ENCODE results near the gene MRPL10.

MRPL10 gene

GRCh38 chr17:47878203-47879027 is 47.1 kb upstream of the MRPL10 start:
- H3K4me3 ChIP-seq (replicated peaks; ENCODE audit: insufficient read depth, low read length) = no peak overlapping the region
- DNase-seq (ENCODE audit: low read depth in 1 of 2, low spot score in 1 of 2) = no peak
- no peak overlapping the region for H3K27ac ChIP-seq (replicated peaks)
- TF ChIP-seq POLR2AphosphoS5 (IDR thresholded peaks at IDR 0.05; ENCODE audit: low read depth) (no peak), CTCF (IDR thresholded peaks at IDR 0.05; ENCODE audit: insufficient read depth, low read length) (no peak), GABPA (IDR thresholded peaks at IDR 0.05; ENCODE audit: low read depth) (no peak), REST (IDR thresholded peaks at IDR 0.05; ENCODE audit: insufficient replicate concordance, low read depth) (no peak), SPI1 (IDR thresholded peaks at IDR 0.05; ENCODE audit: borderline replicate concordance, low read depth) (no peak)
- H3K27me3 ChIP-seq (ENCODE audit: insufficient read depth, poor library complexity, severe bottlenecking) = peaks cover 9% of the 10 kb centered on the region

GRCh38 chr17:47877368-47878034 is 46.2 kb upstream of the MRPL10 start:
- no peak overlapping the region for H3K27ac ChIP-seq (replicated peaks)
- peaks cover 9% of the 10 kb centered on the region for H3K27me3 ChIP-seq (ENCODE audit: insufficient read depth, poor library complexity, severe bottlenecking)
- no peak for DNase-seq (ENCODE audit: low read depth in 1 of 2, low spot score in 1 of 2)
- TF ChIP-seq REST (IDR thresholded peaks at IDR 0.05; ENCODE audit: insufficient replicate concordance, low read depth) = no peak
- no peak for TF ChIP-seq POLR2AphosphoS5 (IDR thresholded peaks at IDR 0.05; ENCODE audit: low read depth)
- no peak for TF ChIP-seq GABPA (IDR thresholded peaks at IDR 0.05; ENCODE audit: low read depth)
- TF ChIP-seq SPI1 (IDR thresholded peaks at IDR 0.05; ENCODE audit: borderline replicate concordance, low read depth) = no peak
- TF ChIP-seq CTCF (IDR thresholded peaks at IDR 0.05; ENCODE audit: insufficient read depth, low read length) = no peak
- H3K4me3 ChIP-seq (replicated peaks; ENCODE audit: insufficient read depth, low read length) = no peak overlapping the region

- TF ChIP-seq GABPA (IDR thresholded peaks at IDR 0.05; ENCODE audit: low read depth) (no peak), REST (IDR thresholded peaks at IDR 0.05; ENCODE audit: insufficient replicate concordance, low read depth) (no peak), CTCF (IDR thresholded peaks at IDR 0.05; ENCODE audit: insufficient read depth, low read length) (no peak), SPI1 (IDR thresholded peaks at IDR 0.05; ENCODE audit: borderline replicate concordance, low read depth) (no peak), POLR2AphosphoS5 (IDR thresholded peaks at IDR 0.05; ENCODE audit: low read depth) (no peak)
- Histone ChIP-seq H3K4me3 (replicated peaks; ENCODE audit: insufficient read depth, low read length) (no peak overlapping the region), H3K27ac (replicated peaks) (no peak overlapping the region), H3K27me3 (ENCODE audit: insufficient read depth, poor library complexity, severe bottlenecking) (peaks cover 14% of the 10 kb centered on the region)
- DNase-seq (ENCODE audit: low read depth in 1 of 2, low spot score in 1 of 2) = no peak
Observed at GRCh38 chr17:47875011-47875985, 44.0 kb upstream of the MRPL10 start.
